ENCODE results near the gene ACACA. TPM values are rescaled to one million over a fixed set of nuclear protein-coding genes. Genes with fewer than 3 reads are reported as not detected.

Gene ACACA
- total and polyA plus RNA-seq, 9 of the 15 experiments (the other 6 are each of a cell fraction or from before 2014, with no cell fraction given): 35.9 to 135 (median 88.4) TPM

GRCh38 chr17:37295888-37296287 lies 110.7 kb downstream of the ACACA start:
- Histone ChIP-seq H2AFZ (ENCODE audit: low read depth, low read length) (no peak overlapping the region), H3K4me1 (replicated peaks in 1 of 2; ENCODE audit: control insufficient read depth in 2 of 2, insufficient read depth in 2 of 2, low read length in 2 of 2) (peaks cover 0 to 3% of the 10 kb centered on the region in 2 experiments; a peak in 3 of 5 replicates), H3K79me2 (ENCODE audit: control insufficient read depth, insufficient read depth, low read length) (peaks cover 78% of the 10 kb centered on the region), H3K27me3 (ENCODE audit: control insufficient read depth in 2 of 2, insufficient read depth in 2 of 2, low read length in 2 of 2) (no peaks in the 10 kb centered on the region), H3K27ac (ENCODE audit: extremely low read depth, low read depth, low read length) (no peak overlapping the region), H3K9ac (ENCODE audit: insufficient read depth in 1 of 2, low read depth in 2 of 2, low read length in 2 of 2) (no peak overlapping the region), H3K36me3 (ENCODE audit: control insufficient read depth, insufficient read depth, low read length) (peaks cover 28% of the 10 kb centered on the region; the same call in 2 of the 3 replicates), H3K4me3 (no peak overlapping the region), H3K9me3 (replicated peaks; ENCODE audit: control insufficient read depth, insufficient read depth, low read depth, low read length) (no peaks in the 10 kb centered on the region), H3K4me2 (ENCODE audit: insufficient read depth, low read length) (no peak overlapping the region), H3K9me1 (ENCODE audit: control insufficient read depth, insufficient read depth, low read length) (no peaks in the 10 kb centered on the region), H4K20me1 (replicated peaks; ENCODE audit: control insufficient read depth, insufficient read depth, low read length) (no peaks in the 10 kb centered on the region)
- in situ Hi-C loops (cut with MboI): no loop called here
- 96% methylated on average over 2 of the region's 2 CpGs for WGBS (ENCODE audit: insufficient coverage, low coverage, missing lambda C conversion rate)
- ATAC-seq (no peak; the same call in 2 of the 3 replicates), DNase-seq (ENCODE audit: extremely low read depth in 1 of 4, low spot score in 3 of 4) (no peak), FAIRE-seq (no peak)
- BruUV-seq (replicated peaks): no TSS peak
- CTCF ChIA-PET (ENCODE audit: low intra/inter-chr PET ratio): no interaction called here
- POLR2A ChIA-PET: interaction anchor here (0.6 kb wide), 1 partner anchor 34 kb away, joined by 3 read pairs; no protein-coding TSS in a partner anchor
- intact Hi-C loops (cut with micrococcal nuclease): no loop called here
- no peak for TF ChIP-seq EP400 (IDR thresholded peaks at IDR 0.05)
- no peak for TF ChIP-seq ZNF57 (CRISPR knock-in tag; IDR thresholded peaks at IDR 0.05)
- TF ChIP-seq, protein P1, sequence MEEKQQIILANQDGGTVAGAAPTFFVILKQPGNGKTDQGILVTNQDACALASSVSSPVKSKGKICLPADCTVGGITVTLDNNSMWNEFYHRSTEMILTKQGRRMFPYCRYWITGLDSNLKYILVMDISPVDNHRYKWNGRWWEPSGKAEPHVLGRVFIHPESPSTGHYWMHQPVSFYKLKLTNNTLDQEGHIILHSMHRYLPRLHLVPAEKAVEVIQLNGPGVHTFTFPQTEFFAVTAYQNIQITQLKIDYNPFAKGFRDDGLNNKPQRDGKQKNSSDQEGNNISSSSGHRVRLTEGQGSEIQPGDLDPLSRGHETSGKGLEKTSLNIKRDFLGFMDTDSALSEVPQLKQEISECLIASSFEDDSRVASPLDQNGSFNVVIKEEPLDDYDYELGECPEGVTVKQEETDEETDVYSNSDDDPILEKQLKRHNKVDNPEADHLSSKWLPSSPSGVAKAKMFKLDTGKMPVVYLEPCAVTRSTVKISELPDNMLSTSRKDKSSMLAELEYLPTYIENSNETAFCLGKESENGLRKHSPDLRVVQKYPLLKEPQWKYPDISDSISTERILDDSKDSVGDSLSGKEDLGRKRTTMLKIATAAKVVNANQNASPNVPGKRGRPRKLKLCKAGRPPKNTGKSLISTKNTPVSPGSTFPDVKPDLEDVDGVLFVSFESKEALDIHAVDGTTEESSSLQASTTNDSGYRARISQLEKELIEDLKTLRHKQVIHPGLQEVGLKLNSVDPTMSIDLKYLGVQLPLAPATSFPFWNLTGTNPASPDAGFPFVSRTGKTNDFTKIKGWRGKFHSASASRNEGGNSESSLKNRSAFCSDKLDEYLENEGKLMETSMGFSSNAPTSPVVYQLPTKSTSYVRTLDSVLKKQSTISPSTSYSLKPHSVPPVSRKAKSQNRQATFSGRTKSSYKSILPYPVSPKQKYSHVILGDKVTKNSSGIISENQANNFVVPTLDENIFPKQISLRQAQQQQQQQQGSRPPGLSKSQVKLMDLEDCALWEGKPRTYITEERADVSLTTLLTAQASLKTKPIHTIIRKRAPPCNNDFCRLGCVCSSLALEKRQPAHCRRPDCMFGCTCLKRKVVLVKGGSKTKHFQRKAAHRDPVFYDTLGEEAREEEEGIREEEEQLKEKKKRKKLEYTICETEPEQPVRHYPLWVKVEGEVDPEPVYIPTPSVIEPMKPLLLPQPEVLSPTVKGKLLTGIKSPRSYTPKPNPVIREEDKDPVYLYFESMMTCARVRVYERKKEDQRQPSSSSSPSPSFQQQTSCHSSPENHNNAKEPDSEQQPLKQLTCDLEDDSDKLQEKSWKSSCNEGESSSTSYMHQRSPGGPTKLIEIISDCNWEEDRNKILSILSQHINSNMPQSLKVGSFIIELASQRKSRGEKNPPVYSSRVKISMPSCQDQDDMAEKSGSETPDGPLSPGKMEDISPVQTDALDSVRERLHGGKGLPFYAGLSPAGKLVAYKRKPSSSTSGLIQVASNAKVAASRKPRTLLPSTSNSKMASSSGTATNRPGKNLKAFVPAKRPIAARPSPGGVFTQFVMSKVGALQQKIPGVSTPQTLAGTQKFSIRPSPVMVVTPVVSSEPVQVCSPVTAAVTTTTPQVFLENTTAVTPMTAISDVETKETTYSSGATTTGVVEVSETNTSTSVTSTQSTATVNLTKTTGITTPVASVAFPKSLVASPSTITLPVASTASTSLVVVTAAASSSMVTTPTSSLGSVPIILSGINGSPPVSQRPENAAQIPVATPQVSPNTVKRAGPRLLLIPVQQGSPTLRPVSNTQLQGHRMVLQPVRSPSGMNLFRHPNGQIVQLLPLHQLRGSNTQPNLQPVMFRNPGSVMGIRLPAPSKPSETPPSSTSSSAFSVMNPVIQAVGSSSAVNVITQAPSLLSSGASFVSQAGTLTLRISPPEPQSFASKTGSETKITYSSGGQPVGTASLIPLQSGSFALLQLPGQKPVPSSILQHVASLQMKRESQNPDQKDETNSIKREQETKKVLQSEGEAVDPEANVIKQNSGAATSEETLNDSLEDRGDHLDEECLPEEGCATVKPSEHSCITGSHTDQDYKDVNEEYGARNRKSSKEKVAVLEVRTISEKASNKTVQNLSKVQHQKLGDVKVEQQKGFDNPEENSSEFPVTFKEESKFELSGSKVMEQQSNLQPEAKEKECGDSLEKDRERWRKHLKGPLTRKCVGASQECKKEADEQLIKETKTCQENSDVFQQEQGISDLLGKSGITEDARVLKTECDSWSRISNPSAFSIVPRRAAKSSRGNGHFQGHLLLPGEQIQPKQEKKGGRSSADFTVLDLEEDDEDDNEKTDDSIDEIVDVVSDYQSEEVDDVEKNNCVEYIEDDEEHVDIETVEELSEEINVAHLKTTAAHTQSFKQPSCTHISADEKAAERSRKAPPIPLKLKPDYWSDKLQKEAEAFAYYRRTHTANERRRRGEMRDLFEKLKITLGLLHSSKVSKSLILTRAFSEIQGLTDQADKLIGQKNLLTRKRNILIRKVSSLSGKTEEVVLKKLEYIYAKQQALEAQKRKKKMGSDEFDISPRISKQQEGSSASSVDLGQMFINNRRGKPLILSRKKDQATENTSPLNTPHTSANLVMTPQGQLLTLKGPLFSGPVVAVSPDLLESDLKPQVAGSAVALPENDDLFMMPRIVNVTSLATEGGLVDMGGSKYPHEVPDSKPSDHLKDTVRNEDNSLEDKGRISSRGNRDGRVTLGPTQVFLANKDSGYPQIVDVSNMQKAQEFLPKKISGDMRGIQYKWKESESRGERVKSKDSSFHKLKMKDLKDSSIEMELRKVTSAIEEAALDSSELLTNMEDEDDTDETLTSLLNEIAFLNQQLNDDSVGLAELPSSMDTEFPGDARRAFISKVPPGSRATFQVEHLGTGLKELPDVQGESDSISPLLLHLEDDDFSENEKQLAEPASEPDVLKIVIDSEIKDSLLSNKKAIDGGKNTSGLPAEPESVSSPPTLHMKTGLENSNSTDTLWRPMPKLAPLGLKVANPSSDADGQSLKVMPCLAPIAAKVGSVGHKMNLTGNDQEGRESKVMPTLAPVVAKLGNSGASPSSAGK (IDR thresholded peaks at IDR 0.05): no peak
- TF ChIP-seq HINFP (tag; conservative IDR thresholded peaks at IDR 0.05; ENCODE audit: low read depth): no peak
- no peak for TF ChIP-seq STAG1 (CRISPR knock-in tag; IDR thresholded peaks at IDR 0.05; ENCODE audit: borderline replicate concordance)
- no peak for TF ChIP-seq RBM17 (IDR thresholded peaks at IDR 0.05; ENCODE audit: borderline replicate concordance, low read depth, low read length)
- TF ChIP-seq, protein P2, sequence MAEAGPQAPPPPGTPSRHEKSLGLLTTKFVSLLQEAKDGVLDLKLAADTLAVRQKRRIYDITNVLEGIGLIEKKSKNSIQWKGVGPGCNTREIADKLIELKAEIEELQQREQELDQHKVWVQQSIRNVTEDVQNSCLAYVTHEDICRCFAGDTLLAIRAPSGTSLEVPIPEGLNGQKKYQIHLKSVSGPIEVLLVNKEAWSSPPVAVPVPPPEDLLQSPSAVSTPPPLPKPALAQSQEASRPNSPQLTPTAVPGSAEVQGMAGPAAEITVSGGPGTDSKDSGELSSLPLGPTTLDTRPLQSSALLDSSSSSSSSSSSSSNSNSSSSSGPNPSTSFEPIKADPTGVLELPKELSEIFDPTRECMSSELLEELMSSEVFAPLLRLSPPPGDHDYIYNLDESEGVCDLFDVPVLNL (CRISPR knock-in tag; IDR thresholded peaks at IDR 0.05; ENCODE audit: low read depth): no peak
- TF ChIP-seq ZNF197 (CRISPR knock-in tag; IDR thresholded peaks at IDR 0.05; ENCODE audit: low read depth): no peak

Measured in K562 (cell line).